ENCODE measurements around the gene MPP2.

The MPP2 gene

DNA sequence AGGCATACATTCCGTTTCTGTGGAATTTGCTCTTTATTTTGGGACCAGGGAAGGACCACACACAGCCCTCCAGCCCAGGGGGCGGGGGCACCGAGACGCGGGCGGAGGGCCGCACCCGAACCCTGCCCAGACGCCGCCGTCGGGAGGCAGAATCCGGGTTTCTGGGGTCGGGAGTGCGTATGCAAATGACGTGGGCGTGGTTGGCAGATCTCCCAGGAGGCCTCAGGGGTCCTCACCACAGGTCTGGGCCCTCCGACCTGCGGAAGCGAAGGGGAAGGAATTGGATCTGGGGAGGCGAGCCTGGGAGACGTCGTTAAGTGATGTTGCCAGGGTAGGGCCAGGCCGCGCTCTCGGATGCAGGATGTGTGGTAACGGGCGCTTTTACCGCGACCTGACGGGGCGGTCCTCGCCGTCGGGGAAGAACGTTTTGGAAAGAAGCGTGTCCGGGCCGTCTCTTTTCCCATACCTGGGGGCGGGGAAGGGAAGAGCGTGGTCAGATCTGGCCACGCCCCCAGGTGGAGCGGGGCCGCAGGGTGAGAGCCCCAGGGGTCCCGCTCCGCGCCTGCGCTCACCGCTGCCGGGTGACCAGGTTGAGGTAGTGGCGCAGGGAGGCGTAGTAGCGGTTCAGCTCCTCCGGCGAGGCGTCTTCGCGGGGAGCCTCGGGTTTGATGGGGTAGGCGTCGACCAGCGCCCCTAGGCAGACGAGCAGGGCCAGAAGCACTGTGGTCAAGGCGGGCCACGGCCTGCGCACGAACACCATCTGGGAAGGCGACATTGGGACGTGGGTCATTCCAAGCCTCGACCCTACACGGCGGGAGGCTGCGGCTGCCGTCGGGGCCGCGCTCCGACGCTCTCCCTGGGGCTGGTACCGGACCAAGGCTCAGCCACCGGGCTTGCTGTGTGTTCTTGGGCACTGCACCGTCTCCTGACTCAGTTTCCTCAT is 45.7 kb upstream of the MPP2 start:
- Histone ChIP-seq H3K27me3 (ENCODE audit: insufficient read depth, low read length, poor library complexity, severe bottlenecking) (no peaks in the 10 kb centered on the region), H3K9ac (ENCODE audit: low read depth, low read length, poor library complexity, severe bottlenecking) (no peak overlapping the region), H3F3A (ENCODE audit: low read depth) (no peaks in the 10 kb centered on the region), H3K79me2 (ENCODE audit: insufficient read depth, low read length) (no peaks in the 10 kb centered on the region), H3K4me3 (ENCODE audit: low read length, poor library complexity, severe bottlenecking) (no peak overlapping the region), H3K36me3 (ENCODE audit: insufficient read depth, low read length) (no peaks in the 10 kb centered on the region), H3K9me2 (replicated peaks; ENCODE audit: low read depth, low read length) (no peaks in the 10 kb centered on the region), H4K20me1 (ENCODE audit: insufficient read depth, low read length, poor library complexity, severe bottlenecking) (no peaks in the 10 kb centered on the region), H2AFZ (ENCODE audit: low read length) (no peak overlapping the region), H3K9me3 (ENCODE audit: insufficient read depth, low read depth, low read length) (no peaks in the 10 kb centered on the region), H3K4me2 (ENCODE audit: low read depth, low read length, poor library complexity, severe bottlenecking) (no peak overlapping the region), H3K4me1 (ENCODE audit: insufficient read depth, low read length, poor library complexity, severe bottlenecking) (peaks cover under 1% of the 10 kb centered on the region)
- TF ChIP-seq, protein P1, sequence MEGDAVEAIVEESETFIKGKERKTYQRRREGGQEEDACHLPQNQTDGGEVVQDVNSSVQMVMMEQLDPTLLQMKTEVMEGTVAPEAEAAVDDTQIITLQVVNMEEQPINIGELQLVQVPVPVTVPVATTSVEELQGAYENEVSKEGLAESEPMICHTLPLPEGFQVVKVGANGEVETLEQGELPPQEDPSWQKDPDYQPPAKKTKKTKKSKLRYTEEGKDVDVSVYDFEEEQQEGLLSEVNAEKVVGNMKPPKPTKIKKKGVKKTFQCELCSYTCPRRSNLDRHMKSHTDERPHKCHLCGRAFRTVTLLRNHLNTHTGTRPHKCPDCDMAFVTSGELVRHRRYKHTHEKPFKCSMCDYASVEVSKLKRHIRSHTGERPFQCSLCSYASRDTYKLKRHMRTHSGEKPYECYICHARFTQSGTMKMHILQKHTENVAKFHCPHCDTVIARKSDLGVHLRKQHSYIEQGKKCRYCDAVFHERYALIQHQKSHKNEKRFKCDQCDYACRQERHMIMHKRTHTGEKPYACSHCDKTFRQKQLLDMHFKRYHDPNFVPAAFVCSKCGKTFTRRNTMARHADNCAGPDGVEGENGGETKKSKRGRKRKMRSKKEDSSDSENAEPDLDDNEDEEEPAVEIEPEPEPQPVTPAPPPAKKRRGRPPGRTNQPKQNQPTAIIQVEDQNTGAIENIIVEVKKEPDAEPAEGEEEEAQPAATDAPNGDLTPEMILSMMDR (conservative IDR thresholded peaks at IDR 0.05; ENCODE audit: low read length) = no peak
- no peak for TF ChIP-seq EZH2phosphoT487 (IDR thresholded peaks at IDR 0.05; ENCODE audit: borderline replicate concordance)

DNA sequence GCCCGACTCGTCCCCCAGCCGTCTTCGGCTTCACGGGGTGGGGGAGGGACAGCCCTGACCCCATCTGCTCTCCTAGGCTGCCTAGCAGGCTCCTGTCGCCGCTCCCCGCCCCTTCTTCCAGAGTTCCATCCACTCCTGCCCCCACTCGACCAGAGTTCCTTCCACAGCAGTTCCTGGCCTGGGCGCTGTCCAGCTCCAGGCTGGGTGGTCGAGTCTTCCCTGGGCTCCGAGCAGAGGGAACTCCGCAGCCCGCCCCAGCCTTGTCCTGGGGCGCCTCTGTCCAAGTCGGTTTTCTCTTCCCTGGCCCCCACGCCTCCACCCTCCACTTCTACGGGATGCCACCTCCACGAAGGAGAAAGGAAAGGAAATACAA is 45.0 kb upstream of the MPP2 start:
- no peaks in the 10 kb centered on the region for H3K9me2 ChIP-seq (replicated peaks; ENCODE audit: low read depth, low read length)
- H3K27me3 ChIP-seq (ENCODE audit: insufficient read depth, low read length, poor library complexity, severe bottlenecking) = no peaks in the 10 kb centered on the region
- no peak overlapping the region for H3K9ac ChIP-seq (ENCODE audit: low read depth, low read length, poor library complexity, severe bottlenecking)
- H3K4me2 ChIP-seq (ENCODE audit: low read depth, low read length, poor library complexity, severe bottlenecking) = no peak overlapping the region
- H2AFZ ChIP-seq (ENCODE audit: low read length) = no peak overlapping the region
- H3K4me1 ChIP-seq (ENCODE audit: insufficient read depth, low read length, poor library complexity, severe bottlenecking) = peaks cover 2% of the 10 kb centered on the region
- H4K20me1 ChIP-seq (ENCODE audit: insufficient read depth, low read length, poor library complexity, severe bottlenecking) = no peaks in the 10 kb centered on the region
- H3F3A ChIP-seq (ENCODE audit: low read depth) = no peaks in the 10 kb centered on the region
- TF ChIP-seq, protein P1 (conservative IDR thresholded peaks at IDR 0.05; ENCODE audit: low read length) = no peak
- TF ChIP-seq EZH2phosphoT487 (IDR thresholded peaks at IDR 0.05; ENCODE audit: borderline replicate concordance) = no peak
- no peaks in the 10 kb centered on the region for H3K9me3 ChIP-seq (ENCODE audit: insufficient read depth, low read depth, low read length)
- no peaks in the 10 kb centered on the region for H3K36me3 ChIP-seq (ENCODE audit: insufficient read depth, low read length)
- no peaks in the 10 kb centered on the region for H3K79me2 ChIP-seq (ENCODE audit: insufficient read depth, low read length)
- no peak overlapping the region for H3K4me3 ChIP-seq (ENCODE audit: low read length, poor library complexity, severe bottlenecking)

DNA sequence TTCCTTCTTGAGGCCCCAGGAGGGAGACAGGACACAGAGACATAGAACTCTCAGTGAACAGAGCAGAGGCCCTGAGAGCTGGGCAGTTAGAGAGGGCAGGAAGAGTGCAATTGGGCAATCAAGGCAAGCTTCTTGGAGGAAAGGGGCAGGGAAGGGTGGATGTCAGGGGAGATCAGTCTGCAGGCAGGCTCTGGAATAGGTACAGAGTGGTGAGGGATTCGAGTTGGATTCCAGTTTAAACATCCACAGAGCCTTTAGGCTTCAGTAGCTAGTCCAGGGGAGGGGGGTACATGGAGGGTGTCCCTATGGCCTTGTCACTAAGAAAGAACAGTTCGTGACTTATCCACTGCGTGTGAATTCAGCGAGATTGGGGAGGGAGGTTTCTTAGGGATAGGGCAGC is 44.4 kb upstream of the MPP2 start:
- Histone ChIP-seq H4K20me1 (ENCODE audit: insufficient read depth, low read length, poor library complexity, severe bottlenecking) (no peaks in the 10 kb centered on the region), H3K4me2 (ENCODE audit: low read depth, low read length, poor library complexity, severe bottlenecking) (no peak overlapping the region), H3K9ac (ENCODE audit: low read depth, low read length, poor library complexity, severe bottlenecking) (no peak overlapping the region), H3F3A (ENCODE audit: low read depth) (no peaks in the 10 kb centered on the region), H3K4me3 (ENCODE audit: low read length, poor library complexity, severe bottlenecking) (no peak overlapping the region), H2AFZ (ENCODE audit: low read length) (no peak overlapping the region), H3K9me3 (ENCODE audit: insufficient read depth, low read depth, low read length) (no peaks in the 10 kb centered on the region), H3K27me3 (ENCODE audit: insufficient read depth, low read length, poor library complexity, severe bottlenecking) (no peaks in the 10 kb centered on the region), H3K36me3 (ENCODE audit: insufficient read depth, low read length) (no peaks in the 10 kb centered on the region), H3K79me2 (ENCODE audit: insufficient read depth, low read length) (no peaks in the 10 kb centered on the region), H3K4me1 (ENCODE audit: insufficient read depth, low read length, poor library complexity, severe bottlenecking) (peaks cover 7% of the 10 kb centered on the region), H3K9me2 (replicated peaks; ENCODE audit: low read depth, low read length) (no peaks in the 10 kb centered on the region)
- TF ChIP-seq EZH2phosphoT487 (IDR thresholded peaks at IDR 0.05; ENCODE audit: borderline replicate concordance) = no peak
- TF ChIP-seq, protein P1 (conservative IDR thresholded peaks at IDR 0.05; ENCODE audit: low read length) = no peak

Data from Loucy (cell line).